ENCODE data around the gene RAB11B.

Gene RAB11B

DNA sequence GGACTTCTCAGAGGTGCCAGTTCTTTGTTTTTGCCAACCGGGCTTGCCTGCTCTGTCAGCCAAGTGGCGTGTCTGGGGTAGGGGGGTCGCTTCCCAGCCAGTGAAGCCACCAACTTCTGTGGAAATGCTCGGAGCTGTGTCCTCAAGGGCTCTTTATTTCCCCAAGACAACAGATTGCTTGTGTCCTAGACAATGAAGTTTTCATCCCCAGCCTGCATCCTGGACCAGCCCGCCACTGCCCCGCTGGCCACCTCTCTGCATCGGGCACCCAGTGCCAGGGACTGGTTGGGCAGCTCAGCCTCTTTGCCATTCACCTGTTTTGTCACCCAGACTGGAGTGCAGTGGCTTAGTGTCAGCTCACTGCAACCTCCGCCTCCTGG lies 3.7 kb downstream of the RAB11B start:
- H3K4me3 ChIP-seq (ENCODE audit: control insufficient read depth, low read depth, low read length) = no peak overlapping the region
- TF ChIP-seq, protein P1, sequence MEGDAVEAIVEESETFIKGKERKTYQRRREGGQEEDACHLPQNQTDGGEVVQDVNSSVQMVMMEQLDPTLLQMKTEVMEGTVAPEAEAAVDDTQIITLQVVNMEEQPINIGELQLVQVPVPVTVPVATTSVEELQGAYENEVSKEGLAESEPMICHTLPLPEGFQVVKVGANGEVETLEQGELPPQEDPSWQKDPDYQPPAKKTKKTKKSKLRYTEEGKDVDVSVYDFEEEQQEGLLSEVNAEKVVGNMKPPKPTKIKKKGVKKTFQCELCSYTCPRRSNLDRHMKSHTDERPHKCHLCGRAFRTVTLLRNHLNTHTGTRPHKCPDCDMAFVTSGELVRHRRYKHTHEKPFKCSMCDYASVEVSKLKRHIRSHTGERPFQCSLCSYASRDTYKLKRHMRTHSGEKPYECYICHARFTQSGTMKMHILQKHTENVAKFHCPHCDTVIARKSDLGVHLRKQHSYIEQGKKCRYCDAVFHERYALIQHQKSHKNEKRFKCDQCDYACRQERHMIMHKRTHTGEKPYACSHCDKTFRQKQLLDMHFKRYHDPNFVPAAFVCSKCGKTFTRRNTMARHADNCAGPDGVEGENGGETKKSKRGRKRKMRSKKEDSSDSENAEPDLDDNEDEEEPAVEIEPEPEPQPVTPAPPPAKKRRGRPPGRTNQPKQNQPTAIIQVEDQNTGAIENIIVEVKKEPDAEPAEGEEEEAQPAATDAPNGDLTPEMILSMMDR (conservative IDR thresholded peaks at IDR 0.05; ENCODE audit: control insufficient read depth, insufficient read depth, low read depth, low read length) = no peak
- DNase-seq (ENCODE audit: low read depth) = no peak

DNA sequence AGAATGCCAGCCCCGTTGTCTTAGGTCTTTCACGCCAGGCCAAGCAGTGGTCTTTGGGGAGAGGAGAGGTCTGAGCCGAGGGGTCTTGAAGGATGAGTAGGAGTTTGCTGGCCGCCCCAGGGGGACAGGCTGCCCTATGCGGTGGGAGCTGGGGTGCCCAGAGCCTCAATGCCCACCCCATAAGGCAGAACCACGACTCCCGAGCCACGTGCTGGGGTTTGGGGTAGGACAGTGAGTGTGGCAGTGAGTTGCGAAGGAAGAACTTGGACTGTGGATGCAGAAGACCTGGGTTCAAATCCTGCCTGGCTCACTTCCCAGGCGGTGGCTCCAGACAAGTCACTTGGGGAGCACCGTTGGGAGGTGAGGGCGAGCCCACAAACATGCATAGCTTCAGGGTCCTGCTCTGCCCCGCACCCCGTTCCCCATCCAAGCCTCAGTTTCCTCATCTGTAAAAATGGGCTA lies 5.5 kb downstream of the RAB11B start:
- H3K4me3 ChIP-seq (ENCODE audit: control insufficient read depth, low read depth, low read length) = no peak overlapping the region
- DNase-seq (ENCODE audit: low read depth) = no peak
- TF ChIP-seq, protein P1 (conservative IDR thresholded peaks at IDR 0.05; ENCODE audit: control insufficient read depth, insufficient read depth, low read depth, low read length) = no peak

DNA sequence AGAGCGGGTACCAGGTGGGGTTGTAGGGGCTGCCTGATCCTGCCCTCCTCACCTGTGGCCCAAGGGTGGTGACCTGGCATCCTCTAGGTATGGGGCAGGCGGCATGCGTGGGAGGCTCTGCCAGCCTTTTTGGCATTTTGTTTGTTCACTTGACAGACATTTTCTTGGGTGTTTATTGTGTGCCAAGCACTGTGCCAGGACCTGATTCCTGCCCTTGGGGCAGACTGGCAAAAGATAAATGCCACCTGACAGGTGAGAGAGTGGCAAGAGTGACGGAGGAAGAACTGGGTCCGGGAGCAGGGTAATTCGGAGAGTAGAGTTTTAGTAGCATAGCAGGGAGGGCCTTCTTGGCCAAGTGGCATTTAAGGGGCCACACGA lies 6.0 kb downstream of the RAB11B start:
- TF ChIP-seq, protein P1 (conservative IDR thresholded peaks at IDR 0.05; ENCODE audit: control insufficient read depth, insufficient read depth, low read depth, low read length) = no peak
- DNase-seq (ENCODE audit: low read depth) = no peak
- no peak overlapping the region for H3K4me3 ChIP-seq (ENCODE audit: control insufficient read depth, low read depth, low read length)

DNA sequence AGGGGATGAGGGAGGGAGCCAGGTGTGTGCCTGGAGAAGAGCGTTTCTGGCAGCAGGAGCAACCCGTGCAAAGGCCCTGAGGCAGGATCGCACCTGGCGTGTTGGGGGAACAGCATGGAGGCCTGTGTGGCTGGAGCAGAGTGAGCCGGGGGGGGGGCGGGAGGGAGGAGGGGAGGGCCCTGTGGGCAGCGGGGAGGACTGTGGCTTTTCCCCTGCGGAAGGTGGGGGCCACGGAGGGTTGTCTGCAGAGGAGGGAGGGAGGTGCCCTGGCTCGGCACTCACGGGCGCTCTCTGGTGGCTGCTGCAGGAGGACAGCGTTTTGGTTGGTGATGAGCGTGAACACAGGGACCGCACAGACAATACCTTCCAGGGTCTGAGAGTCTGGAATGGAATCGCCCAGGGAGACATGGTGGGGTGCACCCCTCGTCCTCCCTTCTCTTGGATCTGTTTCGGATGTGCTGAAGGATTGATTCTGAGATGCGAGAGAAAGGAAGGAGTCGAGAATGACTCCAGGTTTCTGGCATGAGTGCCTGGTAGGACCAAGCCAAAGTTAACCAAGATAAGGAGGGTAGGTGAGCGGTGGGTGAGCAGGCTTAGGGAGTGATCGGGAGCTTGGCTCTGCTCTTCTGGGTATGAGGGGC lies 6.5 kb downstream of the RAB11B start:
- DNase-seq (ENCODE audit: low read depth) = peak; percentile 56
- H3K4me3 ChIP-seq (ENCODE audit: control insufficient read depth, low read depth, low read length) = no peak overlapping the region
- TF ChIP-seq, protein P1 (conservative IDR thresholded peaks at IDR 0.05; ENCODE audit: control insufficient read depth, insufficient read depth, low read depth, low read length) = peak; percentile 79

DNA sequence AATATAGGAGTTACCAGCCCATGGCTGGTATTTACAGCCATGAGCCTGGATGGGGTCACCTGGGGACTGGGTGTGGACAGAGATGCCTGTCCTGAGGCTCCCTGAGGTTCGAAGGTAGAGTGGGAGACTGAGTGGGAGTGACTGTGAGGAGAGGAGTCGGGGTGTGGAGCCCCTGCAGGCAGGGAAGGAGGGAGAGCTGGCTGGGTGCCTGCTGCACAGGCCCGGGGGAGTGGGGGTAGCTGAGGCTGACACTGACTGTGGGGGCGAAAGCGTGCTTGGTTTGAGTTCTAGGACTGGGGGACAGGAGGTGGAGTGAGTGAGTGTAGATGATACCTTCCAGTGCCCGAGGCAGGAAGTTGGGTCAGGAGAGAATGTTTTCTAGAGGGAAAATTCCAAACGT lies 7.1 kb downstream of the RAB11B start:
- no peak overlapping the region for H3K4me3 ChIP-seq (ENCODE audit: control insufficient read depth, low read depth, low read length)
- TF ChIP-seq, protein P1 (conservative IDR thresholded peaks at IDR 0.05; ENCODE audit: control insufficient read depth, insufficient read depth, low read depth, low read length) = no peak

DNA sequence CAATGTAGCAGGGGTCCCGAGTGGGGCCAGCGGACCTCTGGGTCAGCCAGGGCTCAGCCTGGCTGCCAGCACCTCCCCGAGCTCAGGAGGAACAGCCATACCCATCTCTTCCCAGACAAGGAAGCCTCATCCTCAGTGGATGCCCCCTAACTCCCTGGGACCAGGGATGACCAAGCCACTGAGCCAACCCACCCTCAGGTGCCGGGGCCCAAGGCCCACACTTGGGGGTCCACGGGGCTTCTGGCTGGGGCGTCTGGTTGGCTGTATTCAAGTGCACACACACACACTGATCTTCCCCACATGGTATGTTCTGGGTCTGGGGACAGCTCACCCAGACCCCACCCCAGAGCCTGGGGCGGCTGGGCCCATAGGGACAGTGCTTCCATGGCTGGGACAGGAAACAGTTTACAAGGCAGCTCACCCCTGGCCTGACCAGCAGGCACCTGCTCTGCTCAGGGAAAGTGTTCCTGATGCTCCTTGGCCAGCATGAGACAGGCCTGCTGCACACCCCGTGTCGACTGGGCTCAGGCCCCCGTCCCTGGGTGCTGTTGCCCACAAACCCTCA lies 7.7 kb downstream of the RAB11B start:
- H3K4me3 ChIP-seq (ENCODE audit: control insufficient read depth, low read depth, low read length) = no peak overlapping the region
- DNase-seq (ENCODE audit: low read depth) = no peak
- TF ChIP-seq, protein P1 (conservative IDR thresholded peaks at IDR 0.05; ENCODE audit: control insufficient read depth, insufficient read depth, low read depth, low read length) = no peak

More for the DNA sequence above, 7.1 kb downstream of the RAB11B start:
- no peak for DNase-seq (ENCODE audit: low read depth)
